Eye (tissue), 1 donor: Measurements from ENCODE around the gene PPCS.

Source experiments
- DNase-seq: peaks from one replicate; pipeline ENCODE4 v3.0.0-alpha.2; 2015

Gene PPCS

GRCh38 chr1:42456010-42456753 is at the start of gene PPCS, which contains the start of gene ZMYND12:
TSS of gene PPCS (plus strand) at chr1:42456543. CDS start at chr1:42456566, 23 bp downstream.
TSS of gene ZMYND12 (minus strand) at chr1:42456022. CDS start at chr1:42455997, 25 bp downstream.
- peak; percentile 97 for DNase-seq

GRCh38 chr1:42414551-42415496 is 41.5 kb upstream of the PPCS start:
- DNase-seq = no peak

- DNase-seq = no peak
Observed at GRCh38 chr1:42417166-42417565, 39.2 kb upstream of the PPCS start.

GRCh38 chr1:42418516-42418915 is 37.8 kb upstream of the PPCS start:
- DNase-seq = no peak

- DNase-seq = no peak
Observed at GRCh38 chr1:42419126-42419821, 37.1 kb upstream of the PPCS start.

- no peak for DNase-seq
Observed at GRCh38 chr1:42420121-42420520, 36.2 kb upstream of the PPCS start.

GRCh38 chr1:42420911-42421585 is 35.3 kb upstream of the PPCS start:
- peak; percentile 91 for DNase-seq

- peak; percentile 82 for DNase-seq
Observed at GRCh38 chr1:42422737-42423136, 33.6 kb upstream of the PPCS start.

- peak; percentile 73 for DNase-seq
Observed at GRCh38 chr1:42423681-42424080, 32.7 kb upstream of the PPCS start.

GRCh38 chr1:42424201-42424600 is 32.1 kb upstream of the PPCS start:
- peak; percentile 37 for DNase-seq

- DNase-seq = no peak
Observed at GRCh38 chr1:42427240-42427639, 29.1 kb upstream of the PPCS start.

GRCh38 chr1:42429603-42430002 is 26.7 kb upstream of the PPCS start:
- DNase-seq = peak; percentile 51

- DNase-seq = no peak
Observed at GRCh38 chr1:42430286-42431135, 25.8 kb upstream of the PPCS start.

GRCh38 chr1:42431514-42431913 is 24.8 kb upstream of the PPCS start:
- no peak for DNase-seq

- DNase-seq = no peak
Observed at GRCh38 chr1:42432714-42433113, 23.6 kb upstream of the PPCS start.

- DNase-seq = no peak
Observed at GRCh38 chr1:42433369-42433768, 23.0 kb upstream of the PPCS start.

- no peak for DNase-seq
Observed at GRCh38 chr1:42434340-42434739, 22.0 kb upstream of the PPCS start.

GRCh38 chr1:42439940-42440339 is 16.4 kb upstream of the PPCS start:
- DNase-seq = no peak

GRCh38 chr1:42442662-42443061 is 13.7 kb upstream of the PPCS start:
- no peak for DNase-seq

- DNase-seq = no peak
Observed at GRCh38 chr1:42449256-42449655, 7.1 kb upstream of the PPCS start.

GRCh38 chr1:42450061-42450460 is 6.3 kb upstream of the PPCS start:
- no peak for DNase-seq

GRCh38 chr1:42453386-42453785 is 3.0 kb upstream of the PPCS start:
- no peak for DNase-seq
